ENCODE measurements around the gene DRGX.

DRGX gene

DNA sequence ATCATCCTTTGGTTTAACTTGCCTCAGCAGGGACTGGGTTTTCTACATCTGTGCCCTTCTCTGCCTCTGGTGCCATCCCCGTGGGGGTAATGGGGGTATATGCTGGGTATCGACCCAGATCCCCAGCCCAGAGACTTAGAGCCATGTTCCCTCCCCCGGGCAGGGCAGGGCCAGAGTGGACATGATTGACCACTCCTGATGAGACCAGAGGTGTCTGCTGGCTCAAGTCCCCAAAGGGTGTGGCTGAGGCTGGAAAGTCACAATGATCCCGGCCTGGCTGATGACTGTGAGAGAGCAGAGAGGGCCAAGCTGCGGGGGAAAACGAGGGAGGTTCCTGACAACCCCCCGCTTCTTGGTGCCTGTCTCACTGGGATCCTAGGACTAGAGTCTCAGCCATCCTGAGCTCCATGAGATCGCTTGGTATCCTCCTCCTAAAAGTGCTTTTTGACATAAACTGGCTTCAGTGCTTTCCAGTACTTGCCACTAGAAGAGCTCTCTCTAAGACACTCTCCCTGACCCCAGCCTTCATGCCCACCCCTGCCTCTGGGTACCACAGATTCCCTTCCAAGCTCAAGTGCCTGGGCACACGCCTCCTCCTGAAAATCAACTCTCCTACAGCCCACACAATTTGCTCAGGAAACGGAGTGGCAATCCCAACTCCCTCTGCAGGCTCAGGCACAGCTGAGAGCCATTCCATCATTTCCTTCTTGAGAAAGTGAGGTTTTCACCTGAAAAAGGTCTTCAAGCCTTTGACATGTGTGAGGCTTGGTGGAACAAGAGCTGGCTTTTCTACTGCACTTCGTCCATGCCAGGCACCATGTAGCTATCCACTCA lies 33.9 kb downstream of the DRGX start:
- DNase-seq (ENCODE audit: low read depth), result no peak

DNA sequence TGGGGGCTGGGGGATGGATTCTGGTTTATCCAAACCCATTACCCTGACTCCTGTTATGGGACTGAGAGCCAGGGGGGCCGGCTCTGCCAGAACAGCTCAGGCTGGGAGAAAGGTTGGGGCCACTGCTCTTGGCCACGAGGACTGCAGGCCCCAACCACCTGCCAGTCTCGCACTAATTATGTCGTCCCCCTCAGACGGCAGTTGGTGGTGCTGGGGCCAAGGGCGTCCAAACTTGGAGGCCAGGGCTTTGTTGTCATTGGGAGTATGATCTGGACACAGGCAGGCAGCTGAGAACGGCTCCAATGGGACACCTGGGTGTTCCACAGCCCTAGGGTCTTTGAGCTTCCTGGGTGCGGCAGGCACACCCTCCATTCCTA lies 34.7 kb downstream of the DRGX start:
- DNase-seq (ENCODE audit: low read depth), result no peak

DNA sequence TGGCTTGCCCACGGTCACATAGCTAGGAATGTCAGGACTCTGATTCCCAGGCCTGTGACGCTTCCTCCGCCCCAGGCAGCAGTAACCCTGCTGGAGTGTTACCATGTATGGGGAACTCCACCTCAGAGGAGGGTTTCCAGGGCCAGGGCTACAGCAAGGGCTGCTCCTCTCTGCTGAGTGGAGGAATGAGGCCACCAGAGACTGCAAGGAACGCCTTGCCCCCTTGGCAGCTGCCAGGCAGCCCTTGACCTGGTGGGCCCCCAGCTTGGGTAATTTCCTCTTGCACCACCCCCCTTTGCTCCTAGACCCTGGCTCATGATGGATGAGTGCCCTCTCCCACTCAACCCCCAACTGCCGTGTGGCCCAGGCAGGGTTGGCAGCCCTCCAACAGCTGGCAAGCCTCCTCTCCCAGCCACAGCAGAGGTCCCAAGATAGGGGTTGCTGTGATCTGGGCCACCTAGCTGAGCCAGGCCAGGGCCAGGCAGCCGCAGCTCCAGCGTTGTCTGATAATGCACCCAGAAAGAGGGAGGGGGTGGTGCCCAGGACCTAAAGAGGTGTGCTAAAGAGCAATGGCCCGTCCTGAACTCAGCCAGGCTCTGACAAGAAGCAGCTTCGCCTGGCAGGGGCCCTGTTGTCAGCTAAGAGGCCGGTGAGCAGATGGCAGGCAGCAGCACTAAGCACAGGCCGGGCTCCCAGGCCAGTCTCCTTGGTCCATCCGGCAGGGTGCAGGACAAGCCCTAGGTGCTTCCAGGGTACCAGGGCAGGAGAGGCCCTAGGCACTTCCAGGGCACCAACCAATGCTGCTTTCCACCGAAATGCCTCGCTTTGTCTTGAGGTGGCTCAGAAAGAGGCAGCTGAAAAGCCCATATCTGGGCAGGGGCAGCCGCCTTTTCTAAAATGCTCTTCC lies 35.4 kb downstream of the DRGX start:
- DNase-seq (ENCODE audit: low read depth), result no peak

DNA sequence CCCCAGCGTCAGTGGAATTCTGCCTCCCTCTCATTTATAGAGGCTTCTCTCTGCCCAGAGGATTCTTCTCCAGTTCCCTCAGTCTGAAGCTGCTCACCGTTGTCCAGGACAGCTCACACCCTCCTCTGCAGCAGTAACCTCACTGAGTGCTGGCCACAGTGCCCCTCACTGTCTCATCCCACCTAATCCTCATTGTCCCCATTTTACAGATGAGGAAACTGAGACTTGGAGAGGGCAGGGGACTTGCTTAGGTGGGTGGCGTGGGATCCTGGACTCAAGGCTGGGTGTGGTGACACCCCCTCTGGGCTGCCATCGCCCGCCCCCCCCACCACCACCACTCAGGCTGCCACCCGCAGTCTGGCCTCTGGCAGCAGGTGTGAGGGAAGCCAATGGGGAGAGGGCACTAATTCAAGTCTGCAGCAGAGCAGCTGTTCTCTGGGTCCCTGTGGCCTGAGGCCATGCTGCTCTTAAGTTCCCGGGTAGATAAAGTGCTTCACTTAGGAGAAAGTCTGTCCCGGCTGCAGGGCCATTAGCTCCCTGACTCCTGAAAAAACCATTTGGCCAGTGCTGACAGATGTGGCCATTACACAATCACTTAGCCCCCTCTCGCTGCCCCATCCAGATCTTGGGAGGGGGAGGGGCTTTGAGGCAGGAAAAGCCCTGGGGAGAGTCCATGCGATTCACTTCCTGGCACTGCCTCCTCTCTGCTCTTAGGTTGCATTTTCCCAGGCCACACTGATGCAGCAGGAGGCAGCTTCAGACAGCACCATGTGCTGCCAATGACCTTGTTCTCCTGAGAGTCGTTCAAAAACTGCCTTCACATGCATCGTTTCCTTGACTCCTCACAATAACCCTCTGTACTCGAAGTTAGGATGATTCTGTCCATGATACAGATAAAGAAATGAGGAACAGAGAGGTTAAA lies 36.3 kb downstream of the DRGX start:
- no peak for DNase-seq (ENCODE audit: low read depth)

DNA sequence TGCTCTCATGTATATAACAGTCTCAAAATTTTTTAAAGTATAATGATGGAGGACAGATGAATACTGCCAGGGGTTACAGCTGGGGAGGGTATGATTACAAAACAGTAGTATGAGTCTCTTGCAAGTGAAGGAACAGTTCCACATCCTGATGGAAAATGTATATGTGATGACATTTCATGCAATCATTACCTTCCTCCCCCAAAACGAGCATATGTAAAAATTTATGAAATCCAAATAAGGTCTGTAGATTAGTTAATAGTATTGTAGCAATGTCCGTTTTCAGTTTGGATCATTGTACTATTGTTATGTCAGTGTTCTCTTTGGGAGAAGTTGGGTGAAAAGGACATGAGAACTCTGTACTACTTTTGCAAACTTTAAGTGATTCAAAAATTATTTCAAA lies 38.0 kb downstream of the DRGX start:
- DNase-seq (ENCODE audit: low read depth), result no peak

DNA sequence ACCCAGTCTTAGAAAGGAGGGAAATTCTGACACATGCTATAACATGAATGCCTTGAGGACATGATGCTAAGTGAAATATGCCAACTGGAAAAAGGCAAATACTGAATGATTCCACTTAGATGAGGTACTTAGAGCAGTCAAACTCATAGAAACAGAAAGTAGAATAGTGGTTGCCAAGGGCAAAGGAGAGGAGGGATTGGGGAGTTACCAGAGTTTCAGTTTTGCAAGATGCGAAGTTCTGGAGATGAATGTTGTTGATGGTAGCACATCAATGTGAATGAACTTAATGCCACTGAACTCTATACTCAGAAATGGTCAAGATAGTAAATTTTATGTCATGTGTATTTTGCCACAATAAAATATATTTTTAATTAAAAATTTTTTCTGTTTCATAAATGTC lies 38.9 kb downstream of the DRGX start:
- DNase-seq (ENCODE audit: low read depth), result no peak

DNA sequence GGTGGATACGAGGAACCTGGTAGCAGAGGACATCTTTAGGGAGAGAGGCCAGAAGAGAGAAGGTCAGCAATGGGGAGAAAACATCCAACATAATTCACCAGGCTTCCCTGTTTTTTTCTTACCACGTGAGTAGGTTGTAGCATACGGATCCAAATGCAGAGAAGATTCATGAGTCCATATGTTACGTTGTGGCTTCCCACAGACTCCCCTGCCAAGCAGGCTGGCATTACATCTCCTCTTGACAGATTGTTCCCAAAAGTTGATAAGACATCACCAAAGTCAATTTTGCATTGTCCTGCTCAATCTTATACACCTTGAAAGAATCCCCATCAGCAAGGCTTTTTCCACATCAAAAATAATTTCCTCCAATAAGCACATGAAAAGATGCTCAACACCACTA lies 39.7 kb downstream of the DRGX start:
- no peak for DNase-seq (ENCODE audit: low read depth)

DNA sequence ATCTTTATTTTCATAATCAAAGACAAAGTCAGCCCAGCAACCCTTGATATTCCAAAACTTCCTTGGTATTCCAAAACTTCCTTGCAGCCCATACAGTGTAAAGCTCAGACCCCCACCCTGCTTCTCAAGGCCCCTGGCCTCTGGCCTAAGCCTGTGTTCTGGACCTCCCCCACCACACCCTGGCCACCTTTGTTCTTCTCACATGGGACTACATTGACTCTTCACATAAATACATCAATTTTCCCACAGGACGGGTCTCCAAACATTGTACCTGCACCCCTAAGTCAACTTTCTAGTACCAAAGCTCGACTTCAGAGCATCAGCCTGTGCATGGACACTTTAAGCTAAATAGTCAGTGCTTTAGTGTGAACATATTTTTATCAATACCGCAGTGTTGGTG lies 40.7 kb downstream of the DRGX start:
- no peak for DNase-seq (ENCODE audit: low read depth)

DNA sequence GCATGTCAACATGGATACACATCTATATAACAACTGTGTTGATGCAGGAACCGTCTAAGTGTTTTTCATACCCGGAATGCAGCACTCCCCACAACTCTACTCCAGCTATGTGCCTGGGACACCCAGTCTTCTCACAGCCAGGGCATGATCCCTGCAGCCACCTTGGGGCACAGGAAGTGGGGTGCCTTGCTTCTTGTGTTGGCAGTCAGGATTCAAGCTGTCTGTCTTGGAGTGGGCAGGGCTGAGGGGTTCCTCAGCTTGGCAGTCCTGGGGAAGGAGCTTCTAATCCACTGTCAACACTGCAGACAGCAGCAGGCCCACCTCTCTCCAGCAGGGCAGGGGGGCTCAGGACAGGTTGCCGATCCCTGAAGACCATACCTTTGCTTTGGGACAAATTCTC lies 41.3 kb downstream of the DRGX start:
- no peak for DNase-seq (ENCODE audit: low read depth)

DNA sequence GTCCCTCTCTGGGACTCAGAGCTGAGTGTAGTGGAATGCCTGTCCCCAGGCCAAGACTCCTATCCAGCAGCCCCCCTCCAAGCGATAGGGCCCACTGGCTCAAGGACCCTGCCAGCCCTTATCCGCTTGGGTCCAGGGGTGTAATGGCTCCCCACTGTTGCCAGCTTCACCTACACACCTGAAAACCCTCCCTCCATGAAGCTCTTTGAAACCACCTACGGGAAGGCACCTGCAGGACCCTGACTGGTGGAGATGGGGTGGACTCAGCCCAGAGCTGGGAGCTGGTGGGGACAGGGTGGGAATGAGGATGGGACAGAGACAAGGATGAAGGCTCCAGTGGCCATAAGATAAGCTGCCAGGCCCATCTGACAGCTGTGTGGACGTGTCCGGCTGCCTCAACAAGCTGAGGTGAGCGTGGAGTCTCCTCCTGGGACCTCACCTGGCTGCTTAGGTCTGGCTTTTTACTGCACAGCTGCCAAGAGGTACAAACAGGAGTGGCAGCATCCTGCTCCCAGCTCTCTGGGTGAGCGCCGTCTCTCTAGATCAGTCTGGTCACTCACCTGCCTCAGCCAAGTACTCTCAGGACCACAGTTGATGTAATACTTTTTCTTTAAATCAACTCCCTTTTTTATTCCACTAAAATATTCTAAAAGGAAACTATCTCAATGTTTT lies 41.9 kb downstream of the DRGX start:
- DNase-seq (ENCODE audit: low read depth), result no peak

DNA sequence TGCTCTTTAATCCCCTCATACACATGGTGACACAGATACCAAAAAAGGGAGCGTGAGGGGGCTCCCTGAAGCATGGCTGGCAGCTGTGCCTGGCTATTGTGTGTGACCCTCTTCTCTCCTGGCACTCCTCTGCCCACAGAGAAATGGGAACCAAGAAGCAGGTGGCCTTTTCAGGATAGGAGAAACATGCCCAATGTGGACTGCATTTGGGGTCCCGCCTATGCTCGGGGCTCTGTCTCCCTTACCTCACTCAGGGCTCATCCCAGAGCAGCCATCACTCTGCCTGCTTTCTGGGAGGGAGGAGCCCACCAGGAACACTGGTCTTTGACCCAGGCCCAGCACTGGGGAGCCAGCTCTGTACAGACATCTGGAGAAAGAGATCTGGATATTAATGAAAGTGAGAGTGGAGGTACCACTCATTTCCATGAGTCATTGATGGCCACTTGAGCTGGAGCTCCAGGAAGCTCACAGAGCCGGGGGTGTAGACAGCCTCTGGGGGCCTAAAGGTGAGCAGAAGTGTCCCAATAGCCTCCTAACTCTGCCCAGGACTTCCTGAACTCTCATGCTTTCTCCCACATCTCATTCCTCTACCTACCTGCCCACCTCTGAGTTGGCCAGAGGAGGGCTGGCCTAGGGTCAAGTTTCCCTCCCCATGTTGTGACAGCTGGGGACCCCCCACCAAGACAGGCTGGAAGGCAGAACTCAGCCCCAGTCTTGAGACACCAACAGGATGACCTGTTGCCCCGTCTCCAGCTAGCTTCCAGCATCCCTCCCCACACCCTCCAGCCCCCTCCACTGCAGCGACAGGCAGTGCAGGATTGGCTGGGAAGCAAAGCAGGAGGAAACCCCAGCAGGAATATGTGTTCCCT lies 42.6 kb downstream of the DRGX start:
- DNase-seq (ENCODE audit: low read depth), result no peak

DNA sequence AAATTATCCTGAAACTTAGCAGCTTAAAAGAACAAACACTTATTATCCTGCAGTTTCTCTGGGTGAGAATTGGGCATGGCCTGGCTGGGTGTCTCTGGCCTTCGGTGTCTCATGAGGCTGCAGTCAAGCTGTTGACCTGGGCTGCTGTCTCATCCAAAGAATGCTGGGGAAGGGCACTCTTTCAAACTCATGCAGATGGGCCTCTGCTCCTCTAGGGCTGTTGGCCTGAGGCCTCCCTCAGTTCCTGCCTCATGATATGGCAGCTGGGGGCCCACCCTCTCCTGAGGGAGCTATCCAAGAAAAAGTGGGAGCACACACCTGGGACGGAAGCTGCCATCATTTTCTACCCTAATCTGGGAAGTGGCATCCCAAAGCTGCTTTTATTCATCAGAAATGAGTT lies 43.6 kb downstream of the DRGX start:
- no peak for DNase-seq (ENCODE audit: low read depth)

DNA sequence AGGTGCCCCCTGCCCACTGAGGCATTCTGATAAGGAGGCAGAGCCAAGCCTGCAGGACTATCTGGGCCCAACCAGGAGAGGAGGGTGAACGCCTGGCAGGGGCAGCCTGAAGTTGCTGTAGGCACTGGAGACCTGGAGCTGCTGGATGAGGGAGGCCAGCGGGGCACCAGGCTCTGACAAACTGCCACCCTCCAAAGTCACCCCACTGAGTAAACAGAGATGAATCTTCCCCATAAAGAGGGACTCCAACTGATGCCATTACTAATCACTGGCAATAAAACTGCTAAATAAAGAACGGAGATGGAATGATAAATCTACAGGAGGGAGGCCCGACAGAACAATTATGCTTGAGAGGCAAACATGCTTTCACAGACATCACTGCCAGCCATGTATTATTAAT lies 44.2 kb downstream of the DRGX start:
- no peak for DNase-seq (ENCODE audit: low read depth)

DNA sequence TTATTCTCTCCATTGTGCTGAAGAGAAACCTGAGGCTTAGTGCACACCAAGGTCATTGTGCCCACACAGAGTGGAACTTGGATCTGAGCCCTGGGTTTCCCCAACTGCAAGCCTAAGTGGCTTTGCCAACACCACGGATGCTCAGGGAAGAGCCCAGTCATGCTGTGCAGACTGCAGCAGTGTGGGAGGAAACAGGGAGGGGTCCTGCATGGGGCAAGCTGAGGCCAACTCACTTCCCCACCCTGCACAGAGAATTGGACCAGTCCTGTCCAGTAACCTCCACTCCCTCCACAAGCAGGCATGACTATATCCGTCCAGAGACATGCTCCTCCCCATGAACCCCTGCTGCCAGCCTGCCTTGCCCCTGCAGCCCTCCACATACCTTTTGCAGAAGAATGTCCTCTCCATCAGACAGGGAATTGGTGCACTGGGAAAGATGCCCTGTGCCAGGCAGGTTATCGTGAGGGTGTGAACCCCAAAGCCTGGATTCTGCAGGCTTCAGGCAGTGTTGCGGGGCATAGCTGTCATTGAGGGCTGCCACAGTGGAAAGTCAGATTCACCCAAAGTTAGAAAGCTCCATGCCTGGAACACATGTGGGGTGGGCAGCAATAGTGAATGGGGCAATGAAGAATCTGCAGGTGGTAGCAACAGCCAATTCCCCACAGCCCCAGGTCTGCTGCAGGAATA lies 44.9 kb downstream of the DRGX start:
- no peak for DNase-seq (ENCODE audit: low read depth)

DNA sequence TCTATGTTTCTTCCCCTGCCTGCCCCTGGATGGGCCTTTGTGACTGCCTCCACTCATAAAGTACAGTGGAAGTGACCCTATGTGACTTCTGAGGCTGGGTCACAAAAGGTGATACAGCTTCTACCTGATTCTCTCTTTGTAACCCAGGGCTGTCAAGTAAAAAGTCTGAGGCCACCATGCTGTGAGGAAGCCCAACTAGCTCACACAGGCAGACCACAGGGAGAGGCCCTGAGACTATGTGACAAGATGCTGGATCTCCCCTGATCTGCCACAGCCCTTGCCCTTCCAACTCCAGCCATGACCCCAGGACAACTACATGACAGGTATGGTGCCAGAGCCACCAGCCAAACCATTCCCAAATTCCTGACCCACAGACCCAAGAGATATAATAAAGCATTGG lies 45.8 kb downstream of the DRGX start:
- no peak for DNase-seq (ENCODE audit: low read depth)

DNA sequence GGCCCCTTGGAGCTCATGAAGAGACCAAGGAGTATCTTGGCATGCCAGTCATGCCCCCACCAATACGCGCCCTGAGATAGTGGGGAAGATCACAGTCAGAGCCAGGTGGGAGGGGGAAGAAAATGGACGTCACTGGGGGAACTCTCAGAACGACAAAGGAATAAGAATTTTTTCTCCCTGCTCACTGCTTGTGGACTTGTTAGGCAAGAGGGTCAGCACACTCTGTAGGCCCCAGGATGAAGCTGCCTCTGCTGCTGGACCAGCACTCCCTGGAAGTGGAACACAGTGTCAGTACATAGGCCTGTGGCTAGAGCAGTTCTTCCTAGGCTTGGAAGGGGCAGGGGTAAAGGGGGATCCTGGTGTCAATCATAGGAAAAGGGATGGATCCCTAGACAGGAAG lies 46.5 kb downstream of the DRGX start:
- DNase-seq (ENCODE audit: low read depth), result no peak

DNA sequence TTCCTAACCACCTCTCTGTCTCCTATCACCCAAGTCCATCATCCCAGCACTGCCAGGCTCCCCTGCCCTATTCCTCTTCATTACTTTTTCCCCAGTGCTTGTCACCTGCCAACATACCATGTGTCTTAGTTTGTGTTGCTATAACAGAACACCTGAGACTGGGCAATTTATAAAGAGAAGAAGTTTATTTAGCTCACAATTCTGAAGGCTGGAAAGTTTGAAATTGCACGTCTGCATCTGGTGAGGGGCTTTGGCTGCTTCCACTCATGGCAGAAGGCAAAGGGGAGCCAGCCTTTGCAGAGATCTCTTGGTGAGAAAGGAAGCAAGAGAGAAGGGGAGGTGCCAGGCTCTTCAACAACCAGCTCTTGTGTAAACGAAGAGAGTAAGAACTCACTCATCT lies 47.3 kb downstream of the DRGX start:
- no peak for DNase-seq (ENCODE audit: low read depth)

DNA sequence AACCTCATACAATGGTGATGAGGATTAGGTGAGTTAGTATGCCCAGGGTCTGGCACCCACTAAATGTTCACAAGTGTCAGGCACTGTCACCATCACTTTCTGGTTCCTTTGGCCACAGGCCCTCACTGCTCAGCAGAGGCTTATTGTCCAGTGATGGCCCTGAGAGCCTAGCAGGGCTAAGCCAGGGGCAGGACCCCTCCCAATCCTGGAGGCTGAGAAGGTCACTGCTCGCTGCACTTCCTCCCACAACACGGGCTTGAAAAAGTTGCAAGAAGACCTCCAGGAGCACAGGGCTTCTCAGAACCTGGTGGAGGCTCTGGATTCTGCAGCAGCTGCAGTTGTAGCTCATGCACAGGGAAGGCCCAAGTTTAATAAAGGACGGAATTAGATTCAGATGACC lies 48.1 kb downstream of the DRGX start:
- DNase-seq (ENCODE audit: low read depth), result no peak

DNA sequence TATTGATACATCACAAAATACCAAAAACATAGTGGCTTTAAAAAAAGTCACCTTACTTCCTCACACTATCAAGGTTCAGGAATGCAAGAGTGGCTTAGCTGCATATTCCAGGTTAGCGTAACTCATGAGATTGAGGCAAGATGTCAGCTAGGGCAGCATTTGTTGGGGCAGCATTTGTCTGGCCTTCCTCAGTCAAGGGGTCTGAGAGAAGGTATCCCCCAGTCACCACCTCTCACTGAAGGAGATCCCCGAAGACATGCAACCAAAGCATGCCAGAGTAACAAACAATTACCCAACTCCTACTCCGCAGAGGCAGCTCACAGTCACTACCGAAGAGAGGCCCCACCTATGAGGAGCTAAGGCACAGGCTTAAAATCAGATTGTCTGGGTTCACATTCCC lies 48.5 kb downstream of the DRGX start:
- DNase-seq (ENCODE audit: low read depth), result no peak

DNA sequence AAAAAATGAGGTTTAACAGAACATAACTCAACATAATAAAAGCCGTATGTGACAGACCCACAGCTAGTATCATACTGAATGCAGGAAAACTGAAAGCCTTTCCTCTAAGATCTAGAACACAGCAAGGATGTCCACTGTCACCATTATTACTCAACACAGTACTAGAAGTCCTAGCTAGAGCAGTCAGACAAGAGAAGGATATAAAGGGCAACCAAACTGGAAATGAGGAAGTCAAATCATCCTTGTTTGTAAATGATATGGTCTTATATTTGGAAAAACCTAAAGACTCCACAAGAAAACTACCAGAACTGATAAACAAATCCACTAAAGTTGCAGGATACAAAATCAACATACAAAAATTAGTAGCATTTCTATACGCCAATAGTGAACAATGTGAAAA lies 51.0 kb downstream of the DRGX start:
- DNase-seq (ENCODE audit: low read depth), result no peak
